Lung (tissue), 12 donors: ENCODE measurements around the gene TTYH3. TPM values are rescaled to one million over a fixed set of nuclear protein-coding genes. Genes with fewer than 3 reads are reported as not detected.
A peak's percentile ranks its signal among the peaks of the same experiment; 100 is the strongest.

Source experiments
- ATAC-seq: fragments of 200-7000 bp; cut with Tn5 transposase; one replicate; pipeline ENCODE4 v1.9.1; 2020; ENCODE audit warnings: moderate number of reproducible peaks; ENCODE audit not compliant: insufficient read depth, low FRiP score
- DNase-seq, 3 donors: peaks; one replicate each; pipeline ENCODE4 v3.0.0-alpha.2; 2013 to 2017
- H3K27ac ChIP-seq, 2 donors: one replicate each; pipeline ENCODE4 v1.5.1; 2013; ENCODE audit warnings: mild to moderate bottlenecking in 2 of 2, moderate library complexity in 2 of 2, control low read depth in 1 of 2, inconsistent platforms in 1 of 2, low read depth in 1 of 2, low read length in 1 of 2
- H3K27me3 ChIP-seq, 3 donors: one replicate each; pipeline ENCODE4 v1.5.1; 2013; ENCODE audit warnings: low read length in 2 of 3; ENCODE audit not compliant: control insufficient read depth in 3 of 3, insufficient read depth in 3 of 3
- H3K36me3 ChIP-seq, 4 donors: one replicate each; pipeline ENCODE4 v1.5.1; 2013; ENCODE audit warnings: low read length in 4 of 4, mild to moderate bottlenecking in 1 of 4, moderate library complexity in 1 of 4; ENCODE audit not compliant: control insufficient read depth in 4 of 4, insufficient read depth in 4 of 4
- H3K4me1 ChIP-seq, 5 donors: one replicate each; pipeline ENCODE4 v1.5.1; 2013; ENCODE audit warnings: low read length in 5 of 5, mild to moderate bottlenecking in 2 of 5, moderate library complexity in 1 of 5; ENCODE audit not compliant: control insufficient read depth in 5 of 5, insufficient read depth in 5 of 5
- H3K4me3 ChIP-seq: one replicate; pipeline ENCODE4 v1.5.1; 2013; ENCODE audit warnings: mild to moderate bottlenecking, control low read depth, moderate library complexity
- H3K9ac ChIP-seq, 2 donors: one replicate each; pipeline ENCODE4 v1.5.1; 2013; ENCODE audit warnings: low read length in 2 of 2, control low read depth in 1 of 2; ENCODE audit not compliant: insufficient read depth in 1 of 2
- H3K9me3 ChIP-seq, 4 donors: one replicate each; pipeline ENCODE4 v1.5.1; 2013; ENCODE audit warnings: low read length in 3 of 4, mild to moderate bottlenecking in 1 of 4, moderate library complexity in 1 of 4; ENCODE audit not compliant: control insufficient read depth in 4 of 4, insufficient read depth in 3 of 4
- WGBS, 2 donors: extraction: QIAGEN DNeasy Blood & Tissue Kit; methylation state at CpG; one replicate each; pipeline ENCODE4 v1.1.7; 2013; 5-methylcytosine and 5-hydroxymethylcytosine counted together
- polyA plus RNA-seq, 2 donors: library from polyadenylated mRNA; stranded (reverse); fragments of 200-250 nt; gene quantifications; one replicate each; pipeline ENCODE4 v1.2.1, GENCODE V29; 2013
- total RNA-seq, 2 donors: library from RNA; depleted of rRNA in 1 of 2; stranded (reverse); fragments of >200 nt in 1 of 2; gene quantifications; one replicate each; pipeline ENCODE4 v1.2.1, GENCODE V29; 2014 to 2021
- TF ChIP-seq, protein P1 (sequence below): IDR thresholded peaks from 2 replicates; pipeline ENCODE4 v1.5.1; 2012; ENCODE audit warnings: mild to moderate bottlenecking; ENCODE audit errors: control extremely low read depth, extremely low read depth
- donor health status: control.
- donor health status: control.
- donor health status: Bipolar disorder and iron deficiency.
- donor health status: healthy.
- donor health status: DM: yes; HTN: yes; CAD: no.

TTYH3 gene
- total and polyA plus RNA-seq, 4 donors, result 14.3 to 74.0 (median 55.8) TPM

GRCh38 chr7:2708547-2709310 is 76.9 kb downstream of the TTYH3 start:
- Histone ChIP-seq H3K9ac (no peak overlapping the region), H3K27me3 (no peaks in the 10 kb centered on the region), H3K4me1 (peaks cover 0 to 18% (median 10%) of the 10 kb centered on the region in 5 donors), H3K4me3 (no peak overlapping the region), H3K9me3 (no peaks in the 10 kb centered on the region), H3K36me3 (peaks cover 0 to 4% (median 0%) of the 10 kb centered on the region in 4 donors), H3K27ac (no peak overlapping the region)
- TF ChIP-seq, protein P1, sequence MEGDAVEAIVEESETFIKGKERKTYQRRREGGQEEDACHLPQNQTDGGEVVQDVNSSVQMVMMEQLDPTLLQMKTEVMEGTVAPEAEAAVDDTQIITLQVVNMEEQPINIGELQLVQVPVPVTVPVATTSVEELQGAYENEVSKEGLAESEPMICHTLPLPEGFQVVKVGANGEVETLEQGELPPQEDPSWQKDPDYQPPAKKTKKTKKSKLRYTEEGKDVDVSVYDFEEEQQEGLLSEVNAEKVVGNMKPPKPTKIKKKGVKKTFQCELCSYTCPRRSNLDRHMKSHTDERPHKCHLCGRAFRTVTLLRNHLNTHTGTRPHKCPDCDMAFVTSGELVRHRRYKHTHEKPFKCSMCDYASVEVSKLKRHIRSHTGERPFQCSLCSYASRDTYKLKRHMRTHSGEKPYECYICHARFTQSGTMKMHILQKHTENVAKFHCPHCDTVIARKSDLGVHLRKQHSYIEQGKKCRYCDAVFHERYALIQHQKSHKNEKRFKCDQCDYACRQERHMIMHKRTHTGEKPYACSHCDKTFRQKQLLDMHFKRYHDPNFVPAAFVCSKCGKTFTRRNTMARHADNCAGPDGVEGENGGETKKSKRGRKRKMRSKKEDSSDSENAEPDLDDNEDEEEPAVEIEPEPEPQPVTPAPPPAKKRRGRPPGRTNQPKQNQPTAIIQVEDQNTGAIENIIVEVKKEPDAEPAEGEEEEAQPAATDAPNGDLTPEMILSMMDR, result no peak
- ATAC-seq (no peak), DNase-seq (no peak)
- 84 to 88% methylated on average over 20 of the region's 20 CpGs for WGBS, 2 donors

- no peak overlapping the region for H3K27ac ChIP-seq
- H3K9ac ChIP-seq, result no peak overlapping the region
- no peaks in the 10 kb centered on the region for H3K27me3 ChIP-seq
- ATAC-seq (peak; percentile 84), DNase-seq (peak; percentile 54 to 73 (median 72))
- WGBS, 2 donors, result 36 to 42% methylated on average over 34 to 35 of the region's 35 CpGs
- H3K9me3 ChIP-seq, result no peaks in the 10 kb centered on the region
- no peak overlapping the region for H3K4me3 ChIP-seq
- TF ChIP-seq, protein P1, result peak; percentile 68
- peaks cover 0 to 4% (median 0%) of the 10 kb centered on the region in 4 donors for H3K36me3 ChIP-seq
- peaks cover 0 to 18% (median 11%) of the 10 kb centered on the region in 5 donors for H3K4me1 ChIP-seq
These were observed 77.9 kb downstream of the TTYH3 start for GRCh38 chr7:2709553-2710285.

DNA sequence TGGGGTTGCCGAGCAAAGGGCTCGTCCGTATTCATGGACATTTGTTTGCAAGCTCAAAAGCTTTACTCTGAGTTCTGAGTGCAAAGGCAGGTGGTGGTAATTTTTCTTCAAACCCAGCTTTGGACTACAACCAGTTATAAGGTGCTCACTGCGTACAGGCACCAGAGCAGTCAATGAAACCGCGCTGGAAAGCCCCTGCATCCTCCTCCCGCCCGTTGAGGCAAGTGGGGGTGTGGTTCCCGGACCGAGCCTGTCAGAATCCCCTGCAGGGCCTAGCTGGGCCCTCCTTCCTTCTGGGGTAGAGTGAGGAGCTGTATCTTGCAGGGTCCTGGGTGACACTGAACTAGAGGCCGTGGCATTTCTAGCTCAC is 78.5 kb downstream of the TTYH3 start:
- ATAC-seq, result no peak
- H3K4me1 ChIP-seq, result peaks cover 0 to 23% (median 15%) of the 10 kb centered on the region in 5 donors
- DNase-seq, result no peak
- H3K36me3 ChIP-seq, result peaks cover 0 to 6% (median 0%) of the 10 kb centered on the region in 4 donors
- H3K27ac ChIP-seq, result no peak overlapping the region
- H3K9ac ChIP-seq, result no peak overlapping the region
- H3K9me3 ChIP-seq, result no peaks in the 10 kb centered on the region
- H3K27me3 ChIP-seq, result no peaks in the 10 kb centered on the region
- H3K4me3 ChIP-seq, result no peak overlapping the region
- TF ChIP-seq, protein P1, result no peak
- WGBS, 2 donors, result 83 to 88% methylated on average over 11 of the region's 11 CpGs
